Fibroblast of villous mesenchyme (primary cell): ENCODE results near the gene RALGPS1. TPM values are rescaled to one million over a fixed set of nuclear protein-coding genes. Genes with fewer than 3 reads are reported as not detected.

Experiments used
- DNase-seq: peaks from one replicate; pipeline ENCODE4 v3.0.0-alpha.2; 2010; ENCODE audit warnings: low read depth
- H3K4me3 ChIP-seq: 2 replicates; pipeline ENCODE4 v1.5.1; 2011; ENCODE audit warnings: low read depth, mild to moderate bottlenecking, low read length
- CTCF ChIP-seq: IDR thresholded peaks from 2 replicates; pipeline ENCODE4 v1.5.1; 2012; ENCODE audit warnings: low read depth, mild to moderate bottlenecking, low read length; ENCODE audit not compliant: insufficient read depth
- total RNA-seq: library from RNA; depleted of rRNA; stranded (reverse); fragments of >200 nt; gene quantifications from 2 replicates; pipeline ENCODE4 v1.2.3, GENCODE V29; 2012

Gene RALGPS1
- total RNA-seq, 1 donor = 2.6 TPM

GRCh38 chr9:127053057-127053821 lies 138.7 kb downstream of the RALGPS1 start:
- DNase-seq = peak; percentile 27
- H3K4me3 ChIP-seq = no peak overlapping the region
- TF ChIP-seq CTCF = no peak

DNA sequence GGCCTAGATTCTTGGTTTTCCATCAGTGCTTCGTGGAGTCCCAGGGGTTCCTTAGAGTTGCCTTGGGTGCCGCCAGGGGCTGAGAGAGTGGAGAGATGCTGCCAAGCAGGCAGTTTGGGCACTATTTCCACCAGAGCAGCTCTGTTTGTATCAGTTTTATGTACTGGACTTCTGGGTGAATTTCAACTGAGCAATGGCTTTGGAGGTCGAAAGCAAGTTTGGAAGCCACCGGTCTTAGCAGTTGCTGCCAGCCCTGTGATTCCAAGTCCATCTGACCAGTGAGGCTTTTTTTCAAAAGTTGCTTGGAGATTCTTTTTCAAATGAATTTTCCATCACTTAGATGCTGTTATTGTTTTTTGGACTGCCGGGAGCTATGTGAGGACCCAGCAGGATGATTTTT lies 139.4 kb downstream of the RALGPS1 start:
- no peak for TF ChIP-seq CTCF
- H3K4me3 ChIP-seq = no peak overlapping the region
- no peak for DNase-seq

DNA sequence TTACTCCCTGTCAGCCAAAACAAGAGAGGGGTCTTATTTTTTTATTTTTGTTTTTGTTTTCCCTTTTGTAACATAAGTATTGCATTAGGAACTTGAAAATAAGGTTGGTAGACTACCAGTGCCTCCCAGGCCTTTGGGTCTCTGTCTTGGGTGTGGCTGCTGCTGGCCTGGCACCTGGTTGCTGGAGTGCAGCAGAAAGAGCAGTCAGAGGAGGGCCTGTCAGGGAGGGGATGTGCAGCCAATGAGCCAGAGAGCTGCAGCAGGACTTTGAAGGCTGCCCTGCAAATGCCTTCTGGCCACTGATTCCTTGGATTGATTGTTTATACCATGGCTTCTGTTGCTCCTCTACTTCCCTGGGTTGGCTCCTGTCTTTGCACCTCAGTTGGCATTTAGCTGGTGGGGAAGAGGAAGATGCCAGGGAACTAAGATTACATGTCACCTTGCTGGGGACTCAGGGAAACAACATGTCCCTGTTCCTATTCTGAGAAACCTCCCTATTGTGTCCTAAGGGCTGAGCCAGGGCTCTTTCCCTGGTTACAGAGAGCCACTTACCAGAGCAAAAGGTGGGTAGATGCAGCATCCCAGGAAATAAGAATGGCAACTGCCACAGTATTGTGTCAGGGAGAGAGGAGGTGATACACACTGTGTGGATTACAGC lies 141.3 kb downstream of the RALGPS1 start:
- H3K4me3 ChIP-seq = no peak overlapping the region
- TF ChIP-seq CTCF = no peak
- DNase-seq = no peak

DNA sequence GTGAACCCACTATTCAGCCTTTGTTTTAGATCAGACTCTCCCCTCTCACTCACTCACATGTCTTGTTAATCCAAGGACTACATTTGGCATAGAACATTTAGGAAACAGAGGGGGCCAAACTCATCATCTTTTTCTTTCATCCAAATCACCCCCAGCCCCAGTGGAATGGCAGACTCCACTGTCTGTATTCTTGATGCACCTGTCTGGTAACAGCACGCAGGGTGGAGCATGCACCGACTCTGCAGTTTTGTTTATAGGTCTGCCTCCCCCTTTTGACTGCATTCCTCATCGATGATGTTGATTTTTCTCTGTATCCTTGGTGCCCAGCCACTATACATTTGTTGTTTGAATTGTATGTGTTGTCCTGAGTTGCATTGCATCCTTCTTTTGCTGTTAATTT lies 141.9 kb downstream of the RALGPS1 start:
- no peak for TF ChIP-seq CTCF
- DNase-seq = no peak
- no peak overlapping the region for H3K4me3 ChIP-seq

DNA sequence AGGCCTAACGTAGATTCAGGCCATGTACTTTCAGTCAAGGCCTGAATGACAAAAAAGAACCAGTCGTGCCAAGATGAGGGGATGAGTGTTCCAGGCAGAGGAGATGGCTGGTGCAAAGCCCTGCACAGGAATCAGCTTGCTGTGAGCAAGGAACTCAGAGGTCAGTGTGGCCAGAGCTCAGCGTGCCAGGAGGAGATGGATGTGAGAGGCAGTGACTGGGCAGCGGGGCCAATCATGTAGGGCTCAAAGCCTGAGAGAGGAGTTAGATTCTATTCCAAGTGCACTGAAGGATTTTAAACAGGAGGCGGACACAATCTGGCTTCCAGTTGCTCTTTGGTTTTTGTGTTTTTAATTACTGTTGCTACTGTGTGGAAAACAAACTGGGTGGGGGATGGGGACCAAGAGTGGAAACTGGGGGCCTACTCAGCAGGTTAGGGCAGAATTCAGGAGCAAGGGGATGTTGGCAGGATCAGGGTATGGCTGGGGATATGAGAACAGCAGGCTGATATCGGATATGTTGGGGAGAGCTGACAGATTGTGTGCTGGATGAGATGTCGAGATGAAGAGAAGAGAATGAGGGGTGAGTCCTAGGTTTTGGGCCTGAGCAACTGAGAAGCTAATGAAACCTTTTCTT lies 143.5 kb downstream of the RALGPS1 start:
- H3K4me3 ChIP-seq = no peak overlapping the region
- no peak for TF ChIP-seq CTCF
- no peak for DNase-seq

DNA sequence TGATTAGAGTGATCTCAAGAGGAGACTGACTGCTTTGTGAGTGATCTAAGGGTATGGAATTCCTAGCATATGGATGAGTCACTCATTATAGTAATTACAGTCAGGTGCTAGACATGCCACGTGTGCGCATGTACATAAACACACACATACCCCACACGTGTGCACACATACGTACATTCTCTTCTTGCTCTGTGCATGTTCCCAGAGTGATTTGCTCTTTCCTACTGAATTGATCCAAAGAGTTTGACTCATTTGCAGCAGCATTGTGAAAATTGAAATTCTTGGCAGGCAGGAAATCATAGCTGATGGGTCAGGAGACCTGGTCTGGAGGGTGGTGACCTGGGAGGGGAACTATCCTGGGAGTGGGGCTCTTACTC lies 144.1 kb downstream of the RALGPS1 start:
- no peak overlapping the region for H3K4me3 ChIP-seq
- DNase-seq = no peak
- no peak for TF ChIP-seq CTCF
